Stimulated activated CD4-positive, alpha-beta T cell treated with anti-CD3 and anti-CD28 coated beads, Interleukin-1b, Interleukin-23, amount 100 ng/mL, for 24 hours (primary cell): Measurements from ENCODE around the gene BMPR1A.

Experiments used
- DNase-seq, 4 experiments: peaks; one replicate each; pipeline ENCODE4 v3.0.0-alpha.2; 2020; ENCODE audit warnings: low read depth in 4 of 4, low spot score in 1 of 4

The BMPR1A gene

DNA sequence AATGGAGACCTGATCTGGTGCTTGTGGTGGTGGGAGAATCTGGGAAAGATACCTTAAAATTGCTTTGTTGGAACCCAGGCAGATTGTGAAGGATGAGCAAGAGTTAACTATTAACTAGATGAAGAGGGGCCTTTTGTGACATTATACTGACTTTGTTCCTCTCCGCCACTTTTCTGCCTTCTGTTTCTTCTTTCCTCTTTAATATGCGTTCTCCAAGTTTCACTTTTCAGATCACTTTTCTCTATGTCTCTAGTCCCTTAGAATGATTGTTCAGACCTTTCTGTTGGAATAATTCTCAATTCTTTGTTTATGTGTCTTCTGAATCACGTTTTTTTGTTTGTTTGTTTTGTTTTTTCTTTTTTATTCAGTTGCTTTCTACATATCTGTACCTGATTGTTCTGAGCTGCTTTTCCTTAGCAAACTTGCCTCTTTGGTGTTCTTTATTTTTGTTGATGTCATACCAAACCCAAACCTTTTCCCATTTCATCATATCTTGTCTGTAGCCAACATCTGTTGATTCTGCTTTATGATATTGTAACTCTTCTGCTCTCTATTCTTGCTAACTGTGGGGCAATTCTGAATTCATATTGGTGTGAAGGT is 2.8 kb downstream of the BMPR1A start:
- DNase-seq, result no peak

DNA sequence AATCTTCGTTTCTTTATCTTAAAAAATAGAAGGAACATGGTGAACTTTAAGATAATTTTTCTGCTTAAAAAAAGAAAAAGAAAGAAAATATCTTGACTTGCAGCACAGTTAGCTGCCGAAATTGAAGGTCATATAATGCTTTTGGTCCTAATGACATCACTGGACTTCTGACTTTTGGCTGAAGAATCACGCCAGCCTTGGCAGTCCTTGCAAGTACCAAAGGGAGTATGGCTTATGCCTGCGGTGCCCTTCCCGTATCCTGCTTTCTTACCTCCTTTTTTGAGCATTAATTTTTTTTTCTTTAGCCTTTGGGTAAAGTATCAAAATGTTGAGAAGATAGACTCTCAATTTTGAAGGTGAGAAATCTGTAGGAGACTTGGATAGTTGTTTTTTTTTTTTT is 7.0 kb downstream of the BMPR1A start:
- DNase-seq, result no peak

DNA sequence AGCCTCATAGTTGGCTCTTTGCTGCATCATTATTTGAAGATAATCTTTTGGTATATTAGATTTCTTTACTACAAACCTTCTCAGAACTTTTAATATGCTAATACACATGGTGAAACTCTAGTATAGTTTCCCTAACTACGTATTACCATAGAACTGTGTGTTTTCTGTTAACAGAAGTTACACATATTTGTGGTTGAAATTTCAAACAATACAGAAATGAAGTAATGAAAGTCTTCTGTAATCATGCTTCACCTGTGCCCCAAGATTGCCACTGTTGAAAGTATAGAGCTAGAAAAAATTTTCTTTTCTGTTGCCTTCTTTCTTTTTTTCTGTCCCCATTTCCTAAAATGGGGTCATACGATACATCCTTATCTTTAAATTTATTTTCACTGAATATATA is 9.1 kb downstream of the BMPR1A start:
- DNase-seq, result no peak

GRCh38 chr10:86768412-86769062 is 12.1 kb downstream of the BMPR1A start:
- DNase-seq, result no peak

- no peak for DNase-seq
These were observed 13.6 kb downstream of the BMPR1A start for GRCh38 chr10:86769991-86770390.

GRCh38 chr10:86770412-86770960 is 14.1 kb downstream of the BMPR1A start:
- DNase-seq, result no peak

GRCh38 chr10:86773498-86773897 is 17.1 kb downstream of the BMPR1A start:
- no peak for DNase-seq

- DNase-seq, result no peak
These were observed 18.8 kb downstream of the BMPR1A start for GRCh38 chr10:86775056-86775869.

DNA sequence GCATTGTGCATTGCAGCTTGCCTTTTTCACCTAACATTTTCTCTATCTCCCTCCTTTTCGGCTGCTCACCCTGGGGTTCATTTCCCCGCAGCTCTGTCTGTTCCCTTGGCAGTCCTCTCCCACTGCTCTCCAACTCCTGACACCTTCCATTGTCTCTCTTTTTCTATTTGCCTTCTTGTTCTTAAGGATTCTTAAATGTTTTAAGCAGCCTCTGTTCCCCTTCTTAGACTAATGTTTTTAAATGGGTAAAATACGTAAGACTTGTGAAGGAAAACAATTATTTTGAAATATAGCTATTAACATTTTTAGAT is 19.4 kb downstream of the BMPR1A start:
- DNase-seq, result no peak

DNA sequence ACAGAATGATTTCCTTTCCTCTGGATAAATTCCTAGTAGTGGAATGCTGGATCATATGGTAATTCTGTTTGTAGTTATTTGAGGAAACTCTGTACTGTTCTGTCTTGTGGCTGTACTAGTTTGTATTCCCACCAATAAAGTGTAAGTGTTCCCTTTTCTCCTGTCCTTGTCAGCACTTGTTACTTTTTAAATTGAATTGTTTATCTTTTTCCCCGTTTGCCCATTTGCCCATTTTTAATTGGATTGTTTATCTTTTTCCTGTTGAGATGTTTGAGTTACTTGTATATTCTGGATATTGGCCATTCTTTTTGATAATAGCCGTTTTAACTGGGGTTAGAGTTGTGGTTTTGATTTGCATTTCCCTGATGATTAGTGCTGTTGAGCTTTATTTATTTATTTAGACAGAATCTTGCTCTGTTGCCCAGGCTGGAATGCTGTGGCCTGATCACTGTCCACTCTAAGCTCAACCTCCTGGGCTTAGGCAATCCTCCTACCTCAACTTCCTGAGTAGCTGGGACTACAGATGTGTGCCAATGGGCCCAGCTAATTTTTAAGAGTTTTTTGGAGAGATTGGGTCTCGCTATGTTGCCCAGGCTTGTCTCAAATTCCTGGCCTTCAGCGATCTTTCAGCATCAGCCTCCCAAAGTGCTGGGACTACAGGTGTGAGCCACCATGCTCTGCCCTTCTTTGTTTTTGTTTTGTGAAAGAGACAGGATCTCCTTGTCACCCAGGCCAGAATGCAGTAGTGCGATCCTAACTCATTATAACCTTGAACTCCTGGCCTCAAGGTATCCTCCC is 23.0 kb downstream of the BMPR1A start:
- no peak for DNase-seq

GRCh38 chr10:86782701-86783418 is 26.4 kb downstream of the BMPR1A start:
- DNase-seq, result no peak

DNA sequence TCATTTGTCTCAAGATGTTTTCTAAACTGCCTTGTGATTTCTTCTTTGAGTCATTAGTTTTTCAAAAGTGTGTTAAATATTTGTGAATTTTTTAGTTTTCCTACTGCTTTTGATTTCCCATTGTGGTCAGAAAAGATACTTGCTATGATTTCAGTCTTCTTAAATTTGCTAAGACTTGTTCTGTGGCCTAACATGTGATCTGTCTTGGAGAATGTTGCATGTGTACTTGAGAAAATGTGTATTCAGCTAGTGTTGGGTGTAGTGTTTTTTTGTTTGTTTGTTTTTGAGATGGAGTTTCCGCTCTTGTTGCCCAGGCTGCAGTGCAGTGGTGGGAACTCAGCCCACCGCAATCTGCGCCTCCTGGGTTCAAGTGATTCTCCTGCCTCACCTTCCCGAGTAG is 28.6 kb downstream of the BMPR1A start:
- DNase-seq, result no peak

GRCh38 chr10:86785968-86786367 is 29.5 kb downstream of the BMPR1A start:
- DNase-seq, result no peak

DNA sequence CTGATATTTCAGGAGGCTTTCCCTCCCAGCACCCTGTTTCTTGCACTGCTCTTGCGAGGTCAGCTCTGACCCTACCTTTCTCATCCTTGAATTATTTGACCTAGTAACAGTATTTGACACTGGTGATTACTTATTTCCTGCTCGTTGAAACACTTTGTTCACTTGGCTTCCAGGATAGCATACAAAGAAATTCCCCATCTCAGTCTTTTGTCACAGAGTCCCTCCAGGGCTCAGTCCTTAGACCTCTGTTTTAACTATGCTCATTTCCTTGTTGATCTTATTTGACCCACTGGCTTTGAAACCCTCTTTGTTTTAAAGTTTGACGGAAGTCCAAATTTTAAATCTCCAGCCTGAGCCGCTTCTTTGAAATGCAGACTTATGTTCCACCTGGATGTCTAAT is 29.9 kb downstream of the BMPR1A start:
- no peak for DNase-seq

DNA sequence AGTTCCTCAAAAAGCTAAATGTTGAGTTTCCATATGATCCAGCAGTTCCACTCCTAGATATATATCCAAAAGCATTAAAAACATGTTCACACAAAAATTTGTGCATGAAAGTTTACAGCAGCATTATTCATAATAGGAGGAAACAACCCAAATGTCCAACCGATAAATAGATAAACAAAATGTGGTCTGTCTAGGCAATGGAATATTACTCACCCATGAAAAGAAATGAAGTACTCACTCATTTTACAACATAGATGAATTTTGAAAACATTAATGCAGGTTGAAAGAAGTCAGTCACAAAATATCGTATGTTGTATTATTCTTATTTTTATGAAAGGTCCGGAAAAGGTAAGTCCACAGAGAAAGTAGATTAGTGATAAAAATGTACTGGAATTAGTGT is 34.0 kb downstream of the BMPR1A start:
- DNase-seq, result no peak

- DNase-seq, result no peak
These were observed 36.2 kb downstream of the BMPR1A start for GRCh38 chr10:86792461-86793167.

- no peak for DNase-seq
These were observed 37.3 kb downstream of the BMPR1A start for GRCh38 chr10:86793696-86794095.

DNA sequence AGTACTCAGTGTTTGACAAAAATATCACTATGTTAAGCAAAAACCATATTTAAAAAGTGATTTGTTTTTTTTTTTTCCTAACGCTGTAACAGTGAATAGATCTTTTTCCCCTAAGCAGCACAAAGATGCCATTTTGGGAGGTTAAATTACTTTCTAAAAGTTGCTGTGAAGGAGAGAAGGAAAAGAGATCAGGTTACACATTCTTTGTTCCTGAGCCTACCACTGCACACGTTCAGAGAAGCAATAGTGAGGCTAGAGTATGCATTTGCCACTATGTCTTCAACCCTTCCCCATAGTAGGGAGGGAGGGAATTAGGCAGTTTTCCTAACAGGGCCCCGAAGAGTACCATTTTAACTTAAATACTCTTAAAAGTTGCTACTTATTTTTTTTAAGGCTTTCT is 38.9 kb downstream of the BMPR1A start:
- DNase-seq, result no peak

- no peak for DNase-seq
These were observed 41.6 kb downstream of the BMPR1A start for GRCh38 chr10:86798025-86798424.

DNA sequence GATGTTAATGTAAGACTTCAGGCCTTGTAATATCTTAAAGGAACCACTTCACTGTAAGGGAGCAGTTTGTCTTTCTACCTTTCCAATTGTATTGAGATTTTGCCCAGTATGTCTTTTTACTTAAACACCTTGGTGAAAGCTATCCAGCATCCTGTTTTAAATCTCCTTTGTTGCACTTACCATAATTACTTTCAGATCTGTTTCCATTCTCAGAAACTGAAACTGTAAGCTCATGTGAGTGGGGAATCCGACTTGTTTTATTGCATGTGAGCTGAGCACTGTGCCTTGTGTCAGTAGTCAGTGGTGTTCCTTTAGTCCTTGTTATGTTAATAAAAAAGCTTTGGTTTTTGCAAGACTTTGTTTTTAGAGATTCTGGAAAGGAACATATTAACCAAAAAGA is 42.2 kb downstream of the BMPR1A start:
- no peak for DNase-seq
